OCI-M1 (cell line): ENCODE measurements around the gene GPI.
"Not testable (repeated sequence)": the region's sequence is repeated elsewhere in the genome, so short reads cannot be mapped to it uniquely, and the experiment has no call there.

Source experiments
- DNase-seq: peaks from one replicate; lab custom pipeline; 2025; lab: John Stamatoyannopoulos, UW

Gene GPI

GRCh38 chr19:34367624-34367957, 2.6 kb downstream of the GPI start:
- DNase-seq, result no peak

GRCh38 chr19:34368338-34368737, 3.3 kb downstream of the GPI start:
- DNase-seq, result no peak

GRCh38 chr19:34369166-34369565, 4.2 kb downstream of the GPI start:
- DNase-seq, result not testable (repeated sequence)

- DNase-seq, result no peak
These were observed 5.1 kb downstream of the GPI start for GRCh38 chr19:34370117-34370516.

GRCh38 chr19:34370983-34371382, 6.0 kb downstream of the GPI start:
- no peak for DNase-seq

GRCh38 chr19:34373601-34374288, 8.7 kb downstream of the GPI start:
- no peak for DNase-seq

- no peak for DNase-seq
These were observed 10.6 kb downstream of the GPI start for GRCh38 chr19:34375598-34375997.

- DNase-seq, result no peak
These were observed 15.7 kb downstream of the GPI start for GRCh38 chr19:34380639-34381241.

GRCh38 chr19:34381399-34382251, 16.6 kb downstream of the GPI start:
- no peak for DNase-seq

- DNase-seq, result no peak
These were observed 17.5 kb downstream of the GPI start for GRCh38 chr19:34382471-34382870.

GRCh38 chr19:34383599-34383998, 18.6 kb downstream of the GPI start:
- DNase-seq, result no peak

GRCh38 chr19:34386645-34387445, 21.8 kb downstream of the GPI start:
- no peak for DNase-seq

GRCh38 chr19:34387446-34387810, 22.4 kb downstream of the GPI start:
- no peak for DNase-seq

GRCh38 chr19:34388745-34389144, 23.7 kb downstream of the GPI start:
- DNase-seq, result not testable (repeated sequence)

GRCh38 chr19:34391813-34392212, 26.8 kb downstream of the GPI start:
- DNase-seq, result no peak

GRCh38 chr19:34393031-34393430, 28.0 kb downstream of the GPI start:
- DNase-seq, result no peak

- no peak for DNase-seq
These were observed 28.6 kb downstream of the GPI start for GRCh38 chr19:34393629-34394028.

GRCh38 chr19:34397853-34398252, 32.9 kb downstream of the GPI start:
- no peak for DNase-seq

- no peak for DNase-seq
These were observed 34.9 kb downstream of the GPI start for GRCh38 chr19:34399886-34400285.

GRCh38 chr19:34400844-34401243, 35.8 kb downstream of the GPI start:
- not testable (repeated sequence) for DNase-seq

GRCh38 chr19:34402074-34402600, 37.1 kb downstream of the GPI start:
- no peak for DNase-seq

- no peak for DNase-seq
These were observed 38.8 kb downstream of the GPI start for GRCh38 chr19:34403784-34404108.
